OCI-LY1 (cell line): ENCODE measurements around the gene ZNF91.

ENCODE experiments used
- H2AFZ ChIP-seq: fragments of 200-600 bp; sonication (generic), shearing (Covaris generic); 2 replicates; pipeline ENCODE4 v1.6.0; 2014; ENCODE audit warnings: antibody characterized with exemption, mild to moderate bottlenecking, low read length
- H3F3A ChIP-seq: fragments of 200-600 bp; sonication (generic), shearing (Covaris generic); 2 replicates; pipeline ENCODE4 v1.6.0; 2014; ENCODE audit warnings: mild to moderate bottlenecking, antibody characterized with exemption, low read length, moderate library complexity; ENCODE audit not compliant: insufficient read depth
- H3K27ac ChIP-seq: fragments of 200-600 bp; sonication (generic); 2 replicates; pipeline ENCODE4 v1.5.1; 2014; ENCODE audit warnings: low read length, mixed run types, mild to moderate bottlenecking, low read depth; ENCODE audit not compliant: poor library complexity, severe bottlenecking
- H3K27me3 ChIP-seq: fragments of 200-600 bp; sonication (generic); 2 replicates; pipeline ENCODE4 v1.6.0; 2014; ENCODE audit warnings: antibody characterized with exemption, mild to moderate bottlenecking, low read length, moderate library complexity; ENCODE audit not compliant: insufficient read depth
- H3K36me3 ChIP-seq: fragments of 200-600 bp; sonication (generic); 2 replicates; pipeline ENCODE4 v1.6.1; 2014; ENCODE audit warnings: mild to moderate bottlenecking, antibody characterized with exemption, low read length, moderate library complexity, mixed read lengths; ENCODE audit not compliant: insufficient read depth
- H3K4me1 ChIP-seq: fragments of 200-600 bp; sonication (generic); 2 replicates; pipeline ENCODE4 v1.5.1; 2014; ENCODE audit warnings: mild to moderate bottlenecking, low read length, moderate library complexity; ENCODE audit not compliant: insufficient read depth, severe bottlenecking
- H3K4me2 ChIP-seq: fragments of 200-600 bp; sonication (generic), shearing (Covaris generic); 2 replicates; pipeline ENCODE4 v1.6.1; 2014; ENCODE audit warnings: low read length
- H3K4me3 ChIP-seq: fragments of 200-600 bp; sonication (generic); 2 replicates; pipeline ENCODE4 v1.5.1; 2014; ENCODE audit warnings: low read length, low read depth, mild to moderate bottlenecking, mixed read lengths; ENCODE audit not compliant: poor library complexity, severe bottlenecking
- H3K79me2 ChIP-seq: fragments of 200-600 bp; shearing (Covaris generic); 2 replicates; pipeline ENCODE4 v1.6.1; 2016; ENCODE audit warnings: mixed run types, low read length, mixed read lengths; ENCODE audit not compliant: insufficient read depth
- H3K9ac ChIP-seq: fragments of 200-600 bp; sonication (generic), shearing (Covaris generic); 2 replicates; pipeline ENCODE4 v1.6.1; 2014; ENCODE audit warnings: mild to moderate bottlenecking, low read length, mixed read lengths
- H3K9me2 ChIP-seq: fragments of 200-600 bp; sonication (generic), shearing (Covaris generic); 2 replicates; pipeline ENCODE4 v1.6.1; 2014; ENCODE audit warnings: low read depth, mild to moderate bottlenecking, low read length, mixed read lengths
- H3K9me3 ChIP-seq: fragments of 200-600 bp; shearing (Covaris generic); 2 replicates; pipeline ENCODE4 v1.6.1; 2014; ENCODE audit warnings: low read length, mixed read lengths
- H4K20me1 ChIP-seq: fragments of 200-600 bp; sonication (generic), shearing (Covaris generic); 2 replicates; pipeline ENCODE4 v1.6.0; 2016; ENCODE audit warnings: mild to moderate bottlenecking, low read length; ENCODE audit not compliant: insufficient read depth
- CTCF ChIP-seq: fragments of 200-600 bp; sonication (generic), shearing (Covaris generic); IDR thresholded peaks from 2 replicates; pipeline ENCODE4 v1.5.1; 2017; ENCODE audit warnings: mild to moderate bottlenecking, antibody characterized with exemption, low read length, moderate library complexity, mixed read lengths
- EZH2 ChIP-seq: fragments of 200-600 bp; sonication (generic), shearing (Covaris generic); IDR thresholded peaks from 2 replicates; pipeline ENCODE4 v1.8.0; 2017; ENCODE audit warnings: borderline replicate concordance, mixed run types, mild to moderate bottlenecking, antibody characterized with exemption, low read length, moderate library complexity, mixed read lengths

Gene ZNF91

GRCh38 chr19:23395041-23395721, at the start of gene ZNF91:
ZNF91 (minus strand) TSS chr19:23395471; CDS start chr19:23395354, 117 bp downstream.
- Histone ChIP-seq H3K4me2 (peak within 1 kb of the TSS; percentile 73), H3K36me3 (peaks cover 42% of the 10 kb centered on the region), H3K9me2 (no peaks in the 10 kb centered on the region), H3K27ac (peak within 1 kb of the TSS; percentile 76), H3K4me3 (peak within 1 kb of the TSS; percentile 98), H3K27me3 (no peaks in the 10 kb centered on the region), H3K4me1 (peaks cover 13% of the 10 kb centered on the region), H3F3A (0 out of 2 replicates have a peak, but pooled peaks cover 5% of the 10 kb centered on the region), H4K20me1 (no peaks in the 10 kb centered on the region), H2AFZ (peak within 1 kb of the TSS; percentile 82; the same call in 1 of the 2 replicates), H3K9ac (peak within 1 kb of the TSS; percentile 91), H3K79me2 (peaks cover 36% of the 10 kb centered on the region), H3K9me3 (peaks cover 7% of the 10 kb centered on the region; the same call in 1 of the 2 replicates)
- TF ChIP-seq CTCF (no peak), EZH2 (no peak)

- peaks cover 4% of the 10 kb centered on the region; the same call in 1 of the 2 replicates for H3K9me3 ChIP-seq
These were observed 45.5 kb upstream of the ZNF91 start for GRCh38 chr19:23440791-23441190.

GRCh38 chr19:23440207-23440606, 44.9 kb upstream of the ZNF91 start:
- Histone ChIP-seq H3K27ac (no peak overlapping the region), H3K27me3 (no peaks in the 10 kb centered on the region), H3K79me2 (no peaks in the 10 kb centered on the region), H3F3A (no peaks in the 10 kb centered on the region), H3K4me2 (no peak overlapping the region), H3K4me3 (no peak overlapping the region), H3K9me2 (no peaks in the 10 kb centered on the region), H2AFZ (no peak overlapping the region), H3K9ac (no peak overlapping the region), H3K36me3 (no peaks in the 10 kb centered on the region), H3K4me1 (no peaks in the 10 kb centered on the region), H4K20me1 (no peaks in the 10 kb centered on the region), H3K9me3 (peaks cover 4% of the 10 kb centered on the region; the same call in 1 of the 2 replicates)
- TF ChIP-seq CTCF: no peak
- no peak for TF ChIP-seq EZH2

More at GRCh38 chr19:23440791-23441190, 45.5 kb upstream of the ZNF91 start:
- Histone ChIP-seq H3K9ac (no peak overlapping the region), H3K4me1 (no peaks in the 10 kb centered on the region), H3K27me3 (no peaks in the 10 kb centered on the region), H3F3A (no peaks in the 10 kb centered on the region), H3K36me3 (no peaks in the 10 kb centered on the region), H4K20me1 (no peaks in the 10 kb centered on the region), H3K27ac (no peak overlapping the region), H3K9me2 (no peaks in the 10 kb centered on the region), H3K4me2 (no peak overlapping the region), H3K4me3 (no peak overlapping the region), H2AFZ (no peak overlapping the region), H3K79me2 (no peaks in the 10 kb centered on the region)
- TF ChIP-seq CTCF (peak; percentile 50), EZH2 (no peak)
